NCI-H748 treated with DMSO at 0.1 percent for 48 hours (cell line): ENCODE measurements around the gene PYGO2.

Experiments
- DNase-seq: peaks from one replicate; lab custom pipeline; 2025; lab: John Stamatoyannopoulos, UW

PYGO2 gene

GRCh38 chr1:154941333-154942013 is 20.1 kb downstream of the PYGO2 start:
- DNase-seq: no peak

GRCh38 chr1:154940651-154941194 is 20.9 kb downstream of the PYGO2 start:
- no peak for DNase-seq

- no peak for DNase-seq
Observed at GRCh38 chr1:154940213-154940560, 21.4 kb downstream of the PYGO2 start.

GRCh38 chr1:154938604-154939399 is 22.8 kb downstream of the PYGO2 start:
- no peak for DNase-seq

- no peak for DNase-seq
Observed at GRCh38 chr1:154937988-154938386, 23.6 kb downstream of the PYGO2 start.

GRCh38 chr1:154937085-154937987 is 24.2 kb downstream of the PYGO2 start:
- peak; percentile 82 for DNase-seq

GRCh38 chr1:154936555-154937084 is 25.0 kb downstream of the PYGO2 start, which contains the start of gene PMVK:
TSS of gene PMVK (minus strand) at chr1:154936719. CDS start at chr1:154936685, 34 bp downstream.
- DNase-seq: peak; percentile 93

- no peak for DNase-seq
Observed at GRCh38 chr1:154935749-154936554, 25.6 kb downstream of the PYGO2 start.

- no peak for DNase-seq
Observed at GRCh38 chr1:154934358-154934948, 27.1 kb downstream of the PYGO2 start.

- DNase-seq: no peak
Observed at GRCh38 chr1:154931940-154932487, 29.6 kb downstream of the PYGO2 start.

- DNase-seq: no peak
Observed at GRCh38 chr1:154926201-154926600, 35.4 kb downstream of the PYGO2 start.

GRCh38 chr1:154925335-154926170 is 36.0 kb downstream of the PYGO2 start:
- DNase-seq: no peak

- DNase-seq: no peak
Observed at GRCh38 chr1:154923695-154924094, 37.9 kb downstream of the PYGO2 start.

- DNase-seq: no peak
Observed at GRCh38 chr1:154913273-154913672, 48.3 kb downstream of the PYGO2 start.

- no peak for DNase-seq
Observed at GRCh38 chr1:154912755-154913154, 48.8 kb downstream of the PYGO2 start.

GRCh38 chr1:154911691-154912550 is 49.7 kb downstream of the PYGO2 start:
- DNase-seq: no peak

- no peak for DNase-seq
Observed at GRCh38 chr1:154910851-154911250, 50.7 kb downstream of the PYGO2 start.

- no peak for DNase-seq
Observed at GRCh38 chr1:154908937-154909336, 52.6 kb downstream of the PYGO2 start.
